IPS-15b (cell line): ENCODE results near the gene MYLK3.

ENCODE experiments used
- H3K27me3 ChIP-seq: one replicate; pipeline ENCODE4 v1.6.1; 2013; ENCODE audit warnings: low read length; ENCODE audit not compliant: control insufficient read depth, insufficient read depth
- H3K36me3 ChIP-seq: one replicate; pipeline ENCODE4 v1.6.1; 2013; ENCODE audit warnings: low read length; ENCODE audit not compliant: control insufficient read depth, insufficient read depth
- H3K4me1 ChIP-seq: one replicate; pipeline ENCODE4 v1.6.1; 2013; ENCODE audit warnings: mild to moderate bottlenecking, low read length; ENCODE audit not compliant: control insufficient read depth, insufficient read depth
- H3K4me3 ChIP-seq: one replicate; pipeline ENCODE4 v1.5.1; 2013; ENCODE audit warnings: low read depth, low read length
- H3K9ac ChIP-seq: one replicate; pipeline ENCODE4 v1.6.1; 2013; ENCODE audit warnings: low read depth, mild to moderate bottlenecking, low read length
- H3K9me3 ChIP-seq: one replicate; pipeline ENCODE4 v1.6.1; 2013; ENCODE audit warnings: mild to moderate bottlenecking, low read length; ENCODE audit not compliant: control insufficient read depth, insufficient read depth

MYLK3 gene

GRCh38 chr16:46718214-46718613 lies 29.9 kb downstream of the MYLK3 start:
- H3K9me3 ChIP-seq, result no peaks in the 10 kb centered on the region
- H3K27me3 ChIP-seq, result no peaks in the 10 kb centered on the region

DNA sequence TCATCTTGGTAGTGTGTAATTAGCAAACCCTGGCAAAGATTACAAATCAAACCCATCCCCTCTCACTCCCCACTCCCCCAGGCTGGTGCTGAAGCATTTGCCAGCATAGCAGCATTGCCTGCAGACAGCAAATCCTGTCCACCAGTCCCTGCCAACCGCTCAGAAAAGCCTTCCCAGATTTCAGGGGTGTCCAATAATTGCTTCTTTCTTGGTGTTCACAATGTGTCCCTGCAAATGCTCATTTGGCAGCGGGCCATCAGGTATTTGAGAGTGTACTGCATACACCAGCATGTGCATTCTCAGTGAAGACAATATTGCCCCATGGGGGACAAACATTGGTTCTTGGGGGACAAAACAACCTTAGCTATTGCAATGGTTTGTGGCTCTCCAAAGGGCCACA lies 30.5 kb downstream of the MYLK3 start:
- no peaks in the 10 kb centered on the region for H3K36me3 ChIP-seq

More at GRCh38 chr16:46718214-46718613, 29.9 kb downstream of the MYLK3 start:
- Histone ChIP-seq H3K9ac (no peak overlapping the region), H3K4me1 (no peaks in the 10 kb centered on the region), H3K4me3 (no peak overlapping the region), H3K36me3 (no peaks in the 10 kb centered on the region)

GRCh38 chr16:46715769-46716305 lies 32.3 kb downstream of the MYLK3 start:
- Histone ChIP-seq H3K9ac (no peak overlapping the region), H3K36me3 (no peaks in the 10 kb centered on the region)

More for the DNA sequence above, 30.5 kb downstream of the MYLK3 start:
- no peaks in the 10 kb centered on the region for H3K9me3 ChIP-seq
- no peak overlapping the region for H3K9ac ChIP-seq
- no peaks in the 10 kb centered on the region for H3K27me3 ChIP-seq
- no peak overlapping the region for H3K4me3 ChIP-seq
- no peaks in the 10 kb centered on the region for H3K4me1 ChIP-seq

GRCh38 chr16:46714797-46715591 lies 33.1 kb downstream of the MYLK3 start:
- no peak overlapping the region for H3K4me3 ChIP-seq
- no peaks in the 10 kb centered on the region for H3K9me3 ChIP-seq
- H3K9ac ChIP-seq, result no peak overlapping the region
- no peaks in the 10 kb centered on the region for H3K4me1 ChIP-seq
- no peaks in the 10 kb centered on the region for H3K27me3 ChIP-seq
- no peaks in the 10 kb centered on the region for H3K36me3 ChIP-seq

More at GRCh38 chr16:46715769-46716305, 32.3 kb downstream of the MYLK3 start:
- H3K27me3 ChIP-seq, result no peaks in the 10 kb centered on the region
- H3K9me3 ChIP-seq, result no peaks in the 10 kb centered on the region
- no peak overlapping the region for H3K4me3 ChIP-seq
- no peaks in the 10 kb centered on the region for H3K4me1 ChIP-seq

- Histone ChIP-seq H3K36me3 (no peaks in the 10 kb centered on the region), H3K9ac (no peak overlapping the region), H3K4me3 (no peak overlapping the region), H3K9me3 (no peaks in the 10 kb centered on the region), H3K4me1 (no peaks in the 10 kb centered on the region), H3K27me3 (no peaks in the 10 kb centered on the region)
These were observed 34.5 kb downstream of the MYLK3 start for GRCh38 chr16:46713634-46714033.

DNA sequence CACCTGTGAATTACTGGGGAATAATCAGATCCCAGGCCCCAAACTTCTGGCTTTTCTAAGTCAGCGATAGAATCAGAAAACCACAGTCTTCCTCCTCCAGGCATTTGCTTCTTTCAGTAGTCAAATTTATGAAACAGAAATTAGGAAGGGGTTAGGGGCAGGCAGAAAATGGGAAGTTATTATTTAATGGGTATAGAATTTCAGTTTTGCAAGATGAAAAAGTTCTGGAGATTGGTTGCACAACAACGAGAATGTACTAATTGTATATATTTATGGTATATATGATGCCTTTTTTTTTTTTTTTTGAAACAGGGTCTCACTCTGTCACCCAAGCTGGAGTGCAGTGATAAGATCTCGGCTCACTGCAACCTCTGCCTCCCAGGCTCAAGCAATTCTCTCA lies 35.2 kb downstream of the MYLK3 start:
- Histone ChIP-seq H3K9me3 (no peaks in the 10 kb centered on the region), H3K36me3 (no peaks in the 10 kb centered on the region), H3K4me1 (no peaks in the 10 kb centered on the region), H3K9ac (no peak overlapping the region), H3K27me3 (no peaks in the 10 kb centered on the region), H3K4me3 (no peak overlapping the region)

DNA sequence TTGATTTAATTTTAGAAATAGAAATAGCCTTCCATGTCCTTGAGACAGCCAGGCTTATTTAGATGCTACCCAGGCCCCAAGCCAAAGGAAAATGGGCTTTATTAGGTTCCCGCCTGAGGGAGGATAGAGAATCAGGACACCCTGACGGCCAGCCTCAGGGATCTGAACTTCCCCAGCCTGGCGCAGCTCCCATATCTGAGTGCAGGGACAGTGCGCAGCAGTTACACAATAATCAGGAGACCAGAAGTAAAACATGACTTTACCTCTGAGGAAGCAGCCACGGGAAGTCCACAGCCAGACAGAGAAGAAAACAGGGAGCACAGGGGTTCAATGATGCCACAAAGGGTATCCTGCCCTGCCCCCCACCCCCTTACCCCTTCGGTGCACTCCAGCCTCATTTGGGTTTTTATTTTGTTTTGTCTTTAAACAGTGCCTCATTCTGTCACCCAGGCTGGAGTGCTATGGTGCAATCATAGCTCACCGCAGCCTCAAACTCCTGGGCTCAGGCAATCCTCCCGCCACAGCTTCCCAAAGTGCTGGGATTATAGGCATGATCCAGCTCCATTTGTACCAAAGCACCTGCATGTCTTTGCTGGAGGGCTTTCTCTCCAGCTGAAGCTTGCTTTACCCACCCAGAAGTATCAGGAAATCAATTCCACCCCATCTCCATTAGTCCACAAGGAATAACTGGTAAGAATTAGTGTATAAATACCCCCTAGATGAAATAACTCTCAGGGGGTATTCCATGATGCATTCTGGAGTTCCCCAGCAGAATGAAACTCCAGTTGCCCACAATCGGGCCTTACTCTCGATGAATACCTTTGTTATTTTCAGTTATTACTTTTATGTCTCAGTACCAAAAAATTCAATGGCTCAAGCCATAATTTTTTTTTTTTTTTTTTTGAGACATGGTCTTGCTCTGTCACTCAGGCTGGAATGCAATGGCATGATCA lies 36.8 kb downstream of the MYLK3 start:
- H3K27me3 ChIP-seq, result no peaks in the 10 kb centered on the region
- no peaks in the 10 kb centered on the region for H3K36me3 ChIP-seq
- H3K4me1 ChIP-seq, result no peaks in the 10 kb centered on the region
- H3K9ac ChIP-seq, result no peak overlapping the region
- H3K4me3 ChIP-seq, result no peak overlapping the region
- no peaks in the 10 kb centered on the region for H3K9me3 ChIP-seq

- no peaks in the 10 kb centered on the region for H3K9me3 ChIP-seq
- H3K4me1 ChIP-seq, result no peaks in the 10 kb centered on the region
- H3K4me3 ChIP-seq, result no peak overlapping the region
- no peak overlapping the region for H3K9ac ChIP-seq
- no peaks in the 10 kb centered on the region for H3K36me3 ChIP-seq
- no peaks in the 10 kb centered on the region for H3K27me3 ChIP-seq
These were observed 38.6 kb downstream of the MYLK3 start for GRCh38 chr16:46709469-46710005.

DNA sequence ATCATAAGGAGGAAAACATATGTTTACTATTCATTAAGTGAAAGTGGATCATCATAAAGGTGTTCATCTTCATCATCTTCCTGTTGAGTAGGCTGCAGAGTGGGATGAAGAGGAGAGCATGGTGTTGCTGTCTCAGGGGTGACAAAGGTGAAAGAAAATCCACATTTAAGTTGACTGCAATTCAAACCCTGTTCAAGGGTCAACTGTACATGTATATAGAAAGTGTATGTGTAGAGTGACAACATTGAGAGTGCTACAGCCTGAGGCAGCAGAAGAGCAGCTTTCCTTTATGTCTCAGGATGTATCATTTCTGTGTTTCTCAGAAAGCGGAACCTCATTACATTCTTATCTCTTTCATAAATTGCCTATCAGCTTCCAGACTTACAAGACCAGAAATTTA lies 41.5 kb downstream of the MYLK3 start:
- H3K4me1 ChIP-seq, result no peaks in the 10 kb centered on the region
- H3K9ac ChIP-seq, result no peak overlapping the region
- H3K9me3 ChIP-seq, result no peaks in the 10 kb centered on the region
- no peak overlapping the region for H3K4me3 ChIP-seq
- no peaks in the 10 kb centered on the region for H3K36me3 ChIP-seq
- H3K27me3 ChIP-seq, result no peaks in the 10 kb centered on the region

DNA sequence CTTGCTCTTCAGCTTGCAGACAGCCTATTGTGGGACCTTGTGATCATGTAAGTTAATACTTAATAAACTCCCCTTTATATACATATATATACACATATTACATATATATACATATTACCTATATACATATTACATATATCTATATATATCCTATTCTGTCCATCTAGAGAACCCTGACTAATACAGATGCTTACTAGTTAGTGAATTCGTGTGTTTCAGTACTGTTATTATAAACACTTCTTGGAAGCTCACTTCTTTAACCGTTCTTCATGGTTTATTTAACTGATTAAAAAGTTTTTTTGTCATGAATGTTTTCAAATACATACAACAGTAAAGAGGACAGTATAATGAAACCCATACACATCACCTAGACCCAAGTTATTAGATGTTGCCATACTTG lies 46.1 kb downstream of the MYLK3 start:
- H3K9me3 ChIP-seq, result no peaks in the 10 kb centered on the region
- H3K4me3 ChIP-seq, result no peak overlapping the region
- H3K36me3 ChIP-seq, result no peaks in the 10 kb centered on the region
- H3K9ac ChIP-seq, result no peak overlapping the region
- H3K4me1 ChIP-seq, result no peaks in the 10 kb centered on the region
- no peaks in the 10 kb centered on the region for H3K27me3 ChIP-seq

GRCh38 chr16:46701615-46702014 lies 46.5 kb downstream of the MYLK3 start:
- no peak overlapping the region for H3K4me3 ChIP-seq
- H3K4me1 ChIP-seq, result no peaks in the 10 kb centered on the region
- peaks cover 2% of the 10 kb centered on the region for H3K36me3 ChIP-seq

More at GRCh38 chr16:46701615-46702014, 46.5 kb downstream of the MYLK3 start:
- Histone ChIP-seq H3K9me3 (no peaks in the 10 kb centered on the region), H3K27me3 (no peaks in the 10 kb centered on the region), H3K9ac (no peak overlapping the region)
